Breast epithelium (tissue), 3 donors: ENCODE data around the gene NAA80.

ENCODE experiments used
- CTCF ChIP-seq, 3 donors: fragments of 450-650 bp; IDR thresholded peaks; one replicate each; pipeline ENCODE4 v1.5.1; 2016 to 2017; ENCODE audit warnings: antibody characterized with exemption in 3 of 3, mild to moderate bottlenecking in 3 of 3, moderate library complexity in 3 of 3
- POLR2AphosphoS5 ChIP-seq, 3 donors: sonication (generic); formaldehyde crosslinking; IDR thresholded peaks; one replicate each; pipeline ENCODE4 v1.6.1; 2017; ENCODE audit warnings: antibody characterized with exemption in 3 of 3

GRCh38 chr3:50254577-50255250 is 44.5 kb downstream of the NAA80 start:
- no peak for TF ChIP-seq CTCF (IDR thresholded peaks at IDR 0.05)
- no peak for TF ChIP-seq POLR2AphosphoS5 (IDR thresholded peaks at IDR 0.05)
